GM15510 (cell line): Measurements from ENCODE around the gene UBAP1.

Experiments
- POLR2A ChIP-seq: IDR thresholded peaks from 3 replicates; pipeline ENCODE4 v1.6.1; 2011; ENCODE audit warnings: borderline replicate concordance; ENCODE audit not compliant: insufficient read length; ENCODE audit errors: extremely low read depth

Gene UBAP1

DNA sequence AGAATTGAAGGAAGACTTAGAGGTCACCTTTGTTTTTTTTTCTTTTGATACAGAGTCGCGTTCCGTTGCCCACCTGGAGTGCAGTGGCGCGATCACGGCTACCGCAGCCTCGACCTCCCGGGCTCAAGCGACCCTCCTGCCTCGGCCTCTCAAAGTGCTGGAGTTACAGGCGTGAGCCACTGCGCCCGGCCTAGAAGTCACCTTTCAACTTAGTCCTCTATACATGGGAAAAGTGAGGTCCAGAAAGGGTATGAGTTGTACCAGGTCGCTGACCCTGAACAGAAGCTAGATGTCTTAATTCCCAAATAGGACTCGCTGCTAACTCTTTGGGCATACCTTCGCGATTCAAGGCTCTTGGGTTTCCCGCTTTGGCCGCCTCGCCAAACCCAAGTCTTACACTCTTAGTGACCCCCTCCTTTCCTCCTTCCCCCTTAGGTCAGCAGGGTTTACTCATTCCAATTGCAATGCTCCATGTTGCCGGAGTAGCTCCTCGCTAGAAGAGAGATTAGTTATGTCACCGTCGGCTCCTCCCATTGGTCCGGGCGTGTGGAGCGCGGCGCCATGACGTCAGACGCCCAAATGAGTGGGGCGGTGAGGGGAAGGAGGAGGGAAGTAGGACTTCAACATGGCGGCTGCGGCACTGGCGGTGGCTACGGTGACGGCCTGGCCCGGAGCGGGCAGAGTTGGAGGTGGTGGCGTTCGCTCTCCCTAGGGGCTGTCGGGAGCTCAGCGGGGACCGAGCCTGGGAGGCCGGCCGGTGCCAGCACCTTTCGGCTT lies at the start of gene UBAP1:
Gene UBAP1 (plus strand): TSS at position 608 of the 777 bp plus-strand sequence. CDS start 41,872 bp downstream, outside the sequence.
- peak; percentile 86 for TF ChIP-seq POLR2A

GRCh38 chr9:34131571-34131970 lies 47.3 kb upstream of the UBAP1 start:
- TF ChIP-seq POLR2A = no peak

DNA sequence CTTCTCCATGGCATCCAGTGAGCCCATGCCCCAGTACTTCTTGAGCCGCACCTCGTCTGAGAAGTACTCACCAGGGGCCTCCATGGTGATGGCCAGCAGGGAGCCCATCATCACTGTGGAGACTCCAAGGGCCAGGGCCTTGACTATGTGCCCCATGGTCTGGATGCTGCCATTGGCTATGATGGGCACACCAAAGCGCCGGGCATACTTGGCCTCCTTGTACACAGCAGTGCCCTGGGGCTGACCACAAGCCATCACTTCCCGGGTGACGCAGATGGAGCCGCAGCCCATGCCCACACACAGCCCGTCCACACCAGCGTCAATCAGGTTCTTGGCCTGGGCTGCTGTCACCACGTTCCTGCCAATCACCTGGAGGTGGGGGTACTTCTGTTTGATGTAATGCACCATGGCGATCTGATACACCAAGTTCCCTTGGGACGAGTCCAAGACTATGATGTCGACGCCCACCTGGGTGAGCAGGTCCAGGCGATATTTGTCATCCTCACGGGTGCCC lies 45.4 kb upstream of the UBAP1 start:
- TF ChIP-seq POLR2A = no peak

- no peak for TF ChIP-seq POLR2A
These were observed 44.3 kb upstream of the UBAP1 start for GRCh38 chr9:34134521-34134920.

GRCh38 chr9:34139477-34140146 lies 39.2 kb upstream of the UBAP1 start:
- no peak for TF ChIP-seq POLR2A

GRCh38 chr9:34140853-34141252 lies 38.0 kb upstream of the UBAP1 start:
- TF ChIP-seq POLR2A = no peak

GRCh38 chr9:34143116-34143515 lies 35.7 kb upstream of the UBAP1 start:
- no peak for TF ChIP-seq POLR2A

- no peak for TF ChIP-seq POLR2A
These were observed 33.7 kb upstream of the UBAP1 start for GRCh38 chr9:34145165-34145564.

DNA sequence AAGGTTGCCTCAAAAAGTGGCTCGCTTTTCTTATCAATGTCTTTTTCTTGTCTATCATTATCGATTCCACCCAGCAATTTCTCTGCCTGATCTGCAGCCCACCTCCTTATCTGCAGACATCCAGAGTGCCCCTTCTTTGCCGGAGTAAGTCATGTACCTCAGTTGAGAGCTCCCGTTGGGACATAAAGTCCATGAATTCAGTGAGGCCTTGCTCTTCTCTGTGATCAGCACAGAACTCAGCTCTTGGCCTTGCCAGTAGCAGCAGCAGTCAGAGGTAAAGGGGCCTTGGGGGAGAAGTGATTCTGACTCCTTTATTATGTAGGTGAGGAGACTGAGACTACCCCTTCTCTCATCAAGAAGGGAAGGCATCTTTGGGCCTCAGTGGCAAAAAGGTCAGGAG lies 27.4 kb upstream of the UBAP1 start:
- no peak for TF ChIP-seq POLR2A

DNA sequence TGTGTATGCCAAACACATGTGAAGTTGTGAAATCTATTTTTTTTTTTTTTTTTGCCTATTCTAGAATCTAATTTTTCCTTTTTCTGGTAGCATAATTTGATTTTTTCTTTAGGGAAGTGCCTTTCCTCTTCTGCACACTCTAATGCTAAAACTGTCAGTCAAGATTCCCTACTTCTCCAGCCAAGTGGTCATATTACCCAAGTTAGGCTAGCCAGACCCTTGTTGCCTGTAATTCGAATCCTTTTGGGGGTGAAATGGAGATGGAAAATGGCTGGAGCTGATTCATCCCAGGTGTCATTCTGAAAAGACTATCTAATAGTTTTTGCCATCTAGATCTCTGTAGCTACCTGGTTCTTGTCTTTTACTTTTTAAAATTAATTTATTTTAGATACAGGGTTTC lies 24.8 kb upstream of the UBAP1 start:
- TF ChIP-seq POLR2A = no peak

- TF ChIP-seq POLR2A = no peak
These were observed 21.5 kb upstream of the UBAP1 start for GRCh38 chr9:34157318-34157717.

- TF ChIP-seq POLR2A = no peak
These were observed 20.9 kb upstream of the UBAP1 start for GRCh38 chr9:34157898-34158297.

DNA sequence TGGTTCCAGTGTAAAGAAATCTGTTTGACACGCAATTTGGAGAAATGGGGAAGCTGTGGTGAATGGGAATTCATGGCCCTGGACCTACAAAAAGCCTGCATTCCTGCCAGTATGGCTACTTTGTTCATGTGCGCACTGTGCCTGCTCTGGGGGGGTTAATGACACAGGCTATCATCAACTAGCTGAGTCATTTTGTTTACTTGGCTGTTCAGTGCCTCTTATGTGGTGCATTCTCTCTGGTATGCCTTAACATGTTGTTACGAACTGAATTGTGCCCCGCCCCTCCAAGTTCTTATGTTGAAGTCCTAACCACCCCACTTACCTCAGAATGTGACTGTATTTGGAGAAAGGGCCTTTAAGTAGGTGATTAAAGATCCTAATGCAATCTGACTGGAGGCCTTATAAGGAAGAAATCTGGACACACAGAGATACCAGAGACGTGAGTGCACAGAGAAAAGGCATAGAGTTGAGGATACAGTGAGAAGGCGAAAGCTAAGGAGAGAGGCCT lies 20.4 kb upstream of the UBAP1 start:
- TF ChIP-seq POLR2A = no peak

DNA sequence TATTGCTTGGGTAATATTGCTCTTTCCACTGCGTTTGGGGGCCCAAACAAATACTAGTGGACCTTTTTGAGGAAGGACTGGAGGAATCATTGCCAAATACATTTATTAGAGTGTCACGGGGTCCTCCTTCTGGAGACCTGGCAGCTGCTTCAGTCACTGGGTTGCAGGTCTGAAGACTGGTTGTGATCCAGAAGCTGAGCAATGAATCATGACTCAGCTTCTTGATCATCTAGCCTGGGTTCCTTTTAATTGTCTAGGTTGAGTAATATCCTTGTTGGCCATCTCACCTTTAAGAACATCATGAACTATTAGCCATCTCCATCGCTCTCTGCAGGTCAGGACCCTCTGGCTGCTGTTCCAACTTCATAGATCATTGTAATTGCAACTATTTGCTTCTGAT lies 15.4 kb upstream of the UBAP1 start:
- TF ChIP-seq POLR2A = no peak

- no peak for TF ChIP-seq POLR2A
These were observed 9.7 kb upstream of the UBAP1 start for GRCh38 chr9:34169125-34169524.
